Measurements from ENCODE around the gene KCMF1.

Gene KCMF1

GRCh38 chr2:85011747-85012146 lies 40.8 kb downstream of the KCMF1 start:
- peaks cover 12 to 51% (median 42%) of the 10 kb centered on the region in 4 experiments for H3K4me1 ChIP-seq (ENCODE audit: control extremely low read depth in 1 of 4, control insufficient read depth in 4 of 4, insufficient read depth in 4 of 4, low read length in 3 of 4)

GRCh38 chr2:85012431-85012830 lies 41.5 kb downstream of the KCMF1 start:
- H3K27ac ChIP-seq (ENCODE audit: insufficient read depth in 1 of 2, low read depth in 1 of 2, low read length in 2 of 2, poor library complexity in 1 of 2, severe bottlenecking in 2 of 2) = no peak overlapping the region
- peaks cover 0 to 5% (median 2%) of the 10 kb centered on the region in 4 experiments for H3K36me3 ChIP-seq (ENCODE audit: control insufficient read depth in 4 of 4, insufficient read depth in 4 of 4, low read length in 3 of 4)
- H3K9me3 ChIP-seq (ENCODE audit: control extremely low read depth in 1 of 5, control insufficient read depth in 4 of 5, insufficient read depth in 2 of 5, low read depth in 1 of 5, low read length in 4 of 5) = no peaks in the 10 kb centered on the region
- peak in 2 of 3 donors; percentile 30 to 56 for DNase-seq
- H3K27me3 ChIP-seq (replicated peaks in 2 of 5; ENCODE audit: control insufficient read depth in 4 of 5, insufficient read depth in 5 of 5, low read length in 4 of 5) = no peaks in the 10 kb centered on the region
- ChIA-PET CTCF (interaction anchor here (0.9 to 2.0 kb wide), 5 partner anchors 10 to 107 kb away, joined by 3 to 14 read pairs (median 3); partner anchors contain the start of gene TMSB10), POLR2A (interaction anchor here (0.6 to 0.9 kb wide), 2 partner anchors 9 to 11 kb away, joined by 3 to 4 read pairs; no protein-coding TSS in a partner anchor)
- WGBS (ENCODE audit: insufficient coverage) = 27% methylated on average over 3 of the region's 4 CpGs
- peak overlapping the region in 2 of 7 experiments; percentile 10 to 16 for H3K4me3 ChIP-seq (ENCODE audit: control insufficient read depth in 1 of 7, extremely low read depth in 1 of 7, insufficient read depth in 4 of 7, low read depth in 2 of 7, low read length in 6 of 7)
- peaks cover 12 to 56% (median 45%) of the 10 kb centered on the region in 4 experiments for H3K4me1 ChIP-seq (ENCODE audit: control extremely low read depth in 1 of 4, control insufficient read depth in 4 of 4, insufficient read depth in 4 of 4, low read length in 3 of 4)

More at GRCh38 chr2:85011747-85012146, 40.8 kb downstream of the KCMF1 start:
- peak overlapping the region in 1 of 7 experiments; percentile 10 for H3K4me3 ChIP-seq (ENCODE audit: control insufficient read depth in 1 of 7, extremely low read depth in 1 of 7, insufficient read depth in 4 of 7, low read depth in 2 of 7, low read length in 6 of 7)
- DNase-seq = no peak
- H3K27me3 ChIP-seq (replicated peaks in 2 of 5; ENCODE audit: control insufficient read depth in 4 of 5, insufficient read depth in 5 of 5, low read length in 4 of 5) = no peaks in the 10 kb centered on the region
- H3K9me3 ChIP-seq (ENCODE audit: control extremely low read depth in 1 of 5, control insufficient read depth in 4 of 5, insufficient read depth in 2 of 5, low read depth in 1 of 5, low read length in 4 of 5) = peaks cover 0 to 3% (median 0%) of the 10 kb centered on the region in 5 experiments
- peaks cover 0 to 10% (median 5%) of the 10 kb centered on the region in 4 experiments for H3K36me3 ChIP-seq (ENCODE audit: control insufficient read depth in 4 of 4, insufficient read depth in 4 of 4, low read length in 3 of 4)
- CTCF ChIA-PET = interaction anchor here (2.0 kb wide), 1 partner anchor 86 kb away, joined by 14 read pairs; no protein-coding TSS in a partner anchor
- WGBS (ENCODE audit: insufficient coverage) = 100% methylated on average over 2 of the region's 3 CpGs
- H3K27ac ChIP-seq (ENCODE audit: insufficient read depth in 1 of 2, low read depth in 1 of 2, low read length in 2 of 2, poor library complexity in 1 of 2, severe bottlenecking in 2 of 2) = no peak overlapping the region
- POLR2A ChIA-PET = interaction anchor here (0.6 to 1.1 kb wide), 2 partner anchors 8 to 87 kb away, joined by 3 to 4 read pairs; no protein-coding TSS in a partner anchor

GRCh38 chr2:85012855-85013254 lies 41.9 kb downstream of the KCMF1 start:
- peaks cover 12 to 58% (median 46%) of the 10 kb centered on the region in 4 experiments for H3K4me1 ChIP-seq (ENCODE audit: control extremely low read depth in 1 of 4, control insufficient read depth in 4 of 4, insufficient read depth in 4 of 4, low read length in 3 of 4)
- H3K36me3 ChIP-seq (ENCODE audit: control insufficient read depth in 4 of 4, insufficient read depth in 4 of 4, low read length in 3 of 4) = peaks cover 0 to 3% (median under 1%) of the 10 kb centered on the region in 4 experiments
- ChIA-PET CTCF (interaction anchor here (0.9 to 2.0 kb wide), 7 partner anchors 10 to 107 kb away, joined by 3 to 14 read pairs (median 4); partner anchors contain the start of gene TMSB10), POLR2A (interaction anchor here (0.9 kb wide), 1 partner anchor 11 kb away, joined by 3 read pairs; no protein-coding TSS in a partner anchor)
- no peaks in the 10 kb centered on the region for H3K9me3 ChIP-seq (ENCODE audit: control extremely low read depth in 1 of 5, control insufficient read depth in 4 of 5, insufficient read depth in 2 of 5, low read depth in 1 of 5, low read length in 4 of 5)
- no peak overlapping the region for H3K27ac ChIP-seq (ENCODE audit: insufficient read depth in 1 of 2, low read depth in 1 of 2, low read length in 2 of 2, poor library complexity in 1 of 2, severe bottlenecking in 2 of 2)
- no peaks in the 10 kb centered on the region for H3K27me3 ChIP-seq (replicated peaks in 2 of 5; ENCODE audit: control insufficient read depth in 4 of 5, insufficient read depth in 5 of 5, low read length in 4 of 5)
- peak in 2 of 3 donors; percentile 46 to 47 for DNase-seq
- 60% methylated on average over 1 of the region's 1 CpG for WGBS (ENCODE audit: insufficient coverage)
- H3K4me3 ChIP-seq (ENCODE audit: control insufficient read depth in 1 of 7, extremely low read depth in 1 of 7, insufficient read depth in 4 of 7, low read depth in 2 of 7, low read length in 6 of 7) = peak overlapping the region in 1 of 7 experiments; percentile 16

GRCh38 chr2:85015653-85016360 lies 44.8 kb downstream of the KCMF1 start:
- DNase-seq = peak in 2 of 3 donors; percentile 53 to 56
- H3K36me3 ChIP-seq (ENCODE audit: control insufficient read depth in 4 of 4, insufficient read depth in 4 of 4, low read length in 3 of 4) = no peaks in the 10 kb centered on the region
- peaks cover 12 to 53% (median 42%) of the 10 kb centered on the region in 4 experiments for H3K4me1 ChIP-seq (ENCODE audit: control extremely low read depth in 1 of 4, control insufficient read depth in 4 of 4, insufficient read depth in 4 of 4, low read length in 3 of 4)
- POLR2A ChIA-PET = interaction anchor here (1.0 kb wide), 1 partner anchor 43 kb away, joined by 4 read pairs; no protein-coding TSS in a partner anchor
- WGBS (ENCODE audit: insufficient coverage) = 14% methylated on average over 1 of the region's 7 CpGs
- H3K27me3 ChIP-seq (replicated peaks in 2 of 5; ENCODE audit: control insufficient read depth in 4 of 5, insufficient read depth in 5 of 5, low read length in 4 of 5) = no peaks in the 10 kb centered on the region
- CTCF ChIA-PET = interaction anchor here (0.7 to 2.9 kb wide), 18 partner anchors 9 to 1662 kb away, joined by 3 to 32 read pairs (median 4); no protein-coding TSS in a partner anchor
- no peaks in the 10 kb centered on the region for H3K9me3 ChIP-seq (ENCODE audit: control extremely low read depth in 1 of 5, control insufficient read depth in 4 of 5, insufficient read depth in 2 of 5, low read depth in 1 of 5, low read length in 4 of 5)
- H3K27ac ChIP-seq (ENCODE audit: insufficient read depth in 1 of 2, low read depth in 1 of 2, low read length in 2 of 2, poor library complexity in 1 of 2, severe bottlenecking in 2 of 2) = peak overlapping the region in 1 of 2 experiments; percentile 51
- H3K4me3 ChIP-seq (ENCODE audit: control insufficient read depth in 1 of 7, extremely low read depth in 1 of 7, insufficient read depth in 4 of 7, low read depth in 2 of 7, low read length in 6 of 7) = peak overlapping the region in 2 of 7 experiments; percentile 4 to 33

- 84% methylated on average over 2 of the region's 3 CpGs for WGBS (ENCODE audit: insufficient coverage)
- H3K27me3 ChIP-seq (replicated peaks in 2 of 5; ENCODE audit: control insufficient read depth in 4 of 5, insufficient read depth in 5 of 5, low read length in 4 of 5) = no peaks in the 10 kb centered on the region
- no peaks in the 10 kb centered on the region for H3K36me3 ChIP-seq (ENCODE audit: control insufficient read depth in 4 of 4, insufficient read depth in 4 of 4, low read length in 3 of 4)
- H3K4me3 ChIP-seq (ENCODE audit: control insufficient read depth in 1 of 7, extremely low read depth in 1 of 7, insufficient read depth in 4 of 7, low read depth in 2 of 7, low read length in 6 of 7) = peak overlapping the region in 2 of 7 experiments; percentile 4 to 33
- peak overlapping the region in 1 of 2 experiments; percentile 51 for H3K27ac ChIP-seq (ENCODE audit: insufficient read depth in 1 of 2, low read depth in 1 of 2, low read length in 2 of 2, poor library complexity in 1 of 2, severe bottlenecking in 2 of 2)
- ChIA-PET CTCF (interaction anchor here (0.9 to 2.9 kb wide), 8 partner anchors 13 to 90 kb away, joined by 3 to 32 read pairs (median 6); no protein-coding TSS in a partner anchor), POLR2A (interaction anchor here (1.0 kb wide), 1 partner anchor 43 kb away, joined by 4 read pairs; no protein-coding TSS in a partner anchor)
- no peaks in the 10 kb centered on the region for H3K9me3 ChIP-seq (ENCODE audit: control extremely low read depth in 1 of 5, control insufficient read depth in 4 of 5, insufficient read depth in 2 of 5, low read depth in 1 of 5, low read length in 4 of 5)
- peak in 2 of 3 donors; percentile 49 to 52 for DNase-seq
- peaks cover 12 to 50% (median 37%) of the 10 kb centered on the region in 4 experiments for H3K4me1 ChIP-seq (ENCODE audit: control extremely low read depth in 1 of 4, control insufficient read depth in 4 of 4, insufficient read depth in 4 of 4, low read length in 3 of 4)
Measured at GRCh38 chr2:85016446-85016845, 45.5 kb downstream of the KCMF1 start.

GRCh38 chr2:85017411-85018048 lies 46.6 kb downstream of the KCMF1 start:
- CTCF ChIA-PET = interaction anchor here (0.6 to 1.4 kb wide), 15 partner anchors 9 to 295 kb away, joined by 3 to 7 read pairs (median 3); no protein-coding TSS in a partner anchor
- Histone ChIP-seq H3K4me1 (ENCODE audit: control extremely low read depth in 1 of 4, control insufficient read depth in 4 of 4, insufficient read depth in 4 of 4, low read length in 3 of 4) (peaks cover 9 to 39% (median 29%) of the 10 kb centered on the region in 4 experiments), H3K9me3 (ENCODE audit: control extremely low read depth in 1 of 5, control insufficient read depth in 4 of 5, insufficient read depth in 2 of 5, low read depth in 1 of 5, low read length in 4 of 5) (no peaks in the 10 kb centered on the region), H3K27me3 (replicated peaks in 2 of 5; ENCODE audit: control insufficient read depth in 4 of 5, insufficient read depth in 5 of 5, low read length in 4 of 5) (no peaks in the 10 kb centered on the region), H3K4me3 (ENCODE audit: control insufficient read depth in 1 of 7, extremely low read depth in 1 of 7, insufficient read depth in 4 of 7, low read depth in 2 of 7, low read length in 6 of 7) (no peak overlapping the region), H3K36me3 (ENCODE audit: control insufficient read depth in 4 of 4, insufficient read depth in 4 of 4, low read length in 3 of 4) (peaks cover 0 to 2% (median under 1%) of the 10 kb centered on the region in 4 experiments), H3K27ac (ENCODE audit: insufficient read depth in 1 of 2, low read depth in 1 of 2, low read length in 2 of 2, poor library complexity in 1 of 2, severe bottlenecking in 2 of 2) (no peak overlapping the region)
- DNase-seq = peak; percentile 41 to 67 (median 64)
- POLR2A ChIA-PET = no interaction called here
- 0% methylated on average over 1 of the region's 5 CpGs for WGBS (ENCODE audit: insufficient coverage)
